Activated naive CD4-positive, alpha-beta T cell (primary cell): Measurements from ENCODE around the gene GRK1.

Experiments used
- DNase-seq, 4 experiments: peaks; one replicate each; lab custom pipeline; 2025; lab: John Stamatoyannopoulos, UW

The GRK1 gene

DNA sequence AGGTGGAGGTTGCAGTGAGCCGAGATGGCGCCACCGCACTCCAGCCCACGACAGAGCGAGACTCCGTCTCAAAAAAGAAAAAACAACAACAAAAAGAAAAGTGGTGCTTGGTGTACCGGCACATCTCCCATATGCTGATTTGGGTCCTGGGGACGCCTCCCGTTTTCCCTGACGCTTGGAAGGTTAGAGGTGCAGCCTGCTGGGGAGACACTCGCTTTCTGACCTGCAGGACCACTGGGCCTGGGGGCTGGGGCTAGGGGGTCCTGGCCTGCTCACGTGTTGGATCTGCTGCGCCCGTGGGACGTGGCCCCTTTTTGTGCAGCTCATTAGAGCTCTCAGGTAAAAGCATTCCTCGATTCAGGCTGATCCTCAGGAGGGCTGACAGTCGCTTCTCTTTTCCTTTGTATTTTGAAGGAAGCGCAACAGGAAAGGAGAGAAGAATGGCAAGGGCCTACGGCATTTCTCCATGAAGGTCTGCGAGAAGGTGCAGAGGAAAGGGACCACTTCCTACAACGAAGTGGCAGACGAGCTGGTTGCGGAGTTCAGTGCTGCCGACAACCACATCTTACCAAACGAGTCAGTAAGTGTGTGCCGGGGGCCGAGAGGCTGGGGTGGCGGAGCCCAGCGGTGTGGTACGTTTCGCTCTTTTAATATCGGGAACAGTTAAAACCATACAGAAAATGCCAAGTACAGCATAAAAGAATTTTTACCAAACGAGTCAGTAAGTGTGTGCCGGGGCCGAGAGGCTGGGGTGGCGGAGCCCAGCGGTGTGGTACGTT lies 34.1 kb upstream of the GRK1 start:
- no peak for DNase-seq

DNA sequence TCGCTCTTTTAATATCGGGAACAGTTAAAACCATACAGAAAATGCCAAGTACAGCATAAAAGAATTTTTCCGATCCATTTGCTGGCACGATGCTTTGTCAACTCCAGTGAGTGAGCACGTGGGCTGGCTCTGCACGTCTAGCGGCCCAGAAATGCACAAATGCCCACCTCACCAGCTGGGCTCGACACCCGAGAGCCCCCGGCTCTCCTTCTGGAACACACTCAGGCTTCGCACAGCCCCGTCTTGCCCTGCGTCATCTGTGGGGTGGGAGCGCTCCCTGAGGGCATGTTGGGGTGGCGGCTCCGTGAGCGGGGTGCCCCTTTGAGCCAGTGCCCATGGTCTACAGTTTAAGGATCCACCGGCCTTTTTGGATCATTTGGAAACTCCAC lies 33.5 kb upstream of the GRK1 start:
- no peak for DNase-seq

DNA sequence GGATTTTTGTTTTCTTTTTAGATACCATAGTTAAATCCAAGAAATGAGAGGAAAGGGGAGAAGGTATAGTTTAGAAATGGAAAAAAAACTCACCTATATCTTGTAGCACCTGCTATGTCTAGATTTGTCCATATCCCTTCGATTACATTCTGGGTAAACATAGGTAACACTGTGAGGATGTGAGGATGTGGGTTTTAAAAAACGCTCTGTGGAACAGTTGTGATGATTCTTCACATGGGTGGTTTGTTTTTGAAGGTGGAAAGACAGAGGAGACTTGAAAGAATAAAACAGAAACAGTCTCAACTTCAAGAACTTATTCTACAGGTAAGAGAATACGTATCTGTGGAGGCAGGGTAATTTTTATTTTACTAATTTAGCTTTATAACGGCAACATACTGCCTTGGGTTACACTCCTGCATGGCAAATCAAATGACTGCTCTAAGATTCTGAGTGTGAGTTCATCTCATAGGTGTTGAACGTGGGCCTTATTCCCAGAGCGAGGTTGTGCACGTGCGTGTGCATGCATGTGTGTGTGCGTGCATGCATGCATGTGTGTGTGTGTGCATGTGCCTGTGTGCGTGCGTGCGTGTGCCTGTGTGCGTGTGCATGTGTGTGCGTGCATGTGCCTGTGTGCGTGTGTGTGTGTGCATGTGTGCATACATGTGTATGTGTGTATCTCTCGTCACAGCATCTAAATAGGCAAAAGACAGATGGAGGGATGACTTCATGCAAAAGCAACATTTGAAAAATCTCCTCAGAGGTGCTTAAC lies 32.6 kb upstream of the GRK1 start:
- no peak for DNase-seq

DNA sequence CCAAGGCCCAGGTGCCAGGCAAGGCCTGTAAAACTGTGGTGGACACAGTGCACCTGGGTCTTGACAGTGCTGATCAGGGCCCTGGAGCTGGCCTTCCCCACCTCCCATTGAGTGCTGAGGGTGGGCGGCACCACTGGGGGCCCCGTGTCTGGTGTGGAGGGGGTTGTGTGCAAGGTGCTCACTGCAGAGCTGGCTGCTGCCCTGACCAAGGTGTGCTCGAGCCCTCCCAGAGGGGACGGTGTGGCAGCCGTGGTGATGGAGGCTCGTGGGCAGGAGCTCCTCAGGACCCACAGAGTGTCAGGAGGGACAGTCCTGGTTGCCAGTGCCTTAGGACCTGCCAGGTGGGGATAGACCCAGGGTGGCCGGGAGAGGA lies 32.0 kb upstream of the GRK1 start:
- no peak for DNase-seq

DNA sequence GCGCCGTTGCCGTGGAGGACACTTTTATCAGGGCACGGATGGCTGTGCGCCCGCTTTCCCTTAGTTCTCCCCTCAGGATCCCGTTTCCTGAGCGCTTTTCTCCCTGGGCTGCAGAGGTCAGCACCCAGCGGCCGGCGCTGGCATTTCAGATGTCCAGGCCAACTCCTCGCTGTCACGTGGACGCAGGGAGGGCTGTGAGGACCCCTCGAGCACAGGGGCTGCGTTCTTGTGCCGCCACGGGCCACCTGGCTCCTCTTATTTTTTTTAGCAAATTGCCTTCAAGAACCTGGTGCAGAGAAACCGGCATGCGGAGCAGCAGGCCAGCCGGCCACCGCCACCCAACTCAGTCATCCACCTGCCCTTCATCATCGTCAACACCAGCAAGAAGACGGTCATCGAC lies 31.3 kb upstream of the GRK1 start:
- DNase-seq: no peak

DNA sequence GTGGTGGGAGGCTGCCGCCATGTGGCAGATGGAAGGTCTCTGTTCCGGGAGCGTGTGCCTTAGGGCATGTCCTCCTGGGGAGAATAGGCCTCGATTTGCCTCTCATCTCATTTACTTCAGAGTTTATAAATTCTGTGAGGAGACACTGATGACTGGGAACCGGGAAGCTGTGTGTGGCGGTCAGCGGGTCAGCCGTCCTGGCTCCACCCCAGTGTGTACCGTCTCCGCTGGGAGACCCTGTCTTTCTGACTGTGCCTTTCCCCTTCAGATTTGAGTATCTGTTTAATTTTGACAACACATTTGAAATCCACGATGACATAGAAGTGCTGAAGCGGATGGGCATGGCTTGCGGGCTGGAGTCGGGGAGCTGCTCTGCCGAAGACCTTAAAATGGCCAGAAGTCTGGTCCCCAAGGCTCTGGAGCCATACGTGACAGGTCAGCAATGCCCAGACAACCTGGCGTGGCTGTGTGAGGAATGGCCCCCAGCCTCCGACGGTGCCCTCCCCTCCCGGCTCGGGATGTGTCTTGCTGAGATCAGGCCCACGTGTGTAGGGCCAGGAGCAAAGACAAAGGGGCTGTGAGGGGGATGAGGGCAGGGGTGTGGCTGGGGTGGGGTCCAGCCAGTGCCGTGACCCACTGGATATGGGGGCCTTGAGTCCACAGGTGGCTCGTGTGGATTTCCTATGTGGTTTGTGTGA lies 30.6 kb upstream of the GRK1 start:
- DNase-seq: no peak

DNA sequence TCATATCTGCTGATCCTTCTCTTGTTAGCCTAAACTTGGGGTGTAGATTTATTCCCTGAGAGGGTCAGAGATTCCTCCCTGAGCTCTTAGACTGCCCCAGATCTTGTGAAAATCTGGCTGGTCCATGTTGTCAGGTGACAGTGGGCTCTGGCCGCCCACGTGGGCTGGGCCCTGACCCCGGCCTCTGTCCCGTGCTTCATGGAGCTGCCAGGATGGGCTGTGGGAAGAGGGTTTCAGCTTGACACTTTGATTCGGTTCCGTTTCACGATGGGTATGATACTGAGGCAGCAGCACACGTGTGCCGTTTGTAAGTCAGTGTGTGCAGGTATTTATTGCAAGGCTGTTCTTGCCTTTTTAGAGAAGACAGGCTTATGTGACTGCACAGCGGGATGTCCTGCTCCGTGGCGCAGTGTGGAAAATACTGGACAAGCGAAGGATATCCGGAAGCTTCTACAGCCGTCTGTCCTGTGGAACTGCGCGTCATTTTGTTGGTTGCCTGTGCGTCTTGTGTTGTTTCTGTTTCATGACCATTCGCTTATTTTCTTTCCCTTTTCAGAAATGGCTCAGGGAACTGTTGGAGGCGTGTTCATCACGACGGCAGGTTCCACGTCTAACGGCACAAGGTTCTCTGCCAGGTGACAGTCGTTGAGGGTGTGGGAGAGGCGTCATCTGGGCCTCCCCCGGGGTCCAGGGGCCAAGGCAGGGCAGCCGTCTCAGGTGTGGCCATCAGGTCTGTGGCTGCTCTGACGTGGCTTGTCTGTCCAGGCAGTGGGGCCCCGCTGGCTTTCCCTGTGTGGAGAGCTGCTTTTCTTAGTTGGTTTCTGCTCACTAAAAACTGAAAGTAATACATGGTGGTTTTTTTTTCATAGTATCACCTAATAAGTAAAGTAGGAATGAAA lies 29.5 kb upstream of the GRK1 start:
- no peak for DNase-seq

DNA sequence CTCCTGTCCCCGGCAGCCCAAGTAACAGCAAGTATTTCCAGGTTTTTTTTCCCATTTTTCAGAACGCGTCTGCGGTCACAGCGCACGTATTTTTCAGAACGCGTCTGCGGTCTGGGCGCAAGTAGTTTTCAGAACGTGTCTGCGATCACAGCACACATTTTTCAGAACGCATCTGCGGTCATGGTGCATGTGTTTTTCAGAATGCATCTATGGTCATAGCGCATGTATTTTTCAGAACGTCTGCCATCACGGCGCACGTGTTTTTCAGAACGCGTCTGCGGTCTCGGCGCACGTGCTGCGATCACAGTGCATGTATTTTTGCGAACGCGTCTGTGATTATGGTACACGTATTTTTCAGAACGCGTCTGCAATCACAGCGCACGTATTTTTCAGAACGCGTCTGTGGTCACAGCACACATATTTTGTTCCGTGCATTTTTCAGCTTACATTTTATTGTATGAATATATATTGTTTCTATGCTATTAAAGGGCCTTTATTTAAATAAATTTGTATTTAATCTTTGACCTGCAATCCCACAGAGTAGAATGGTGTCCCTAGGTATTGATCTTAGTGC lies 28.8 kb upstream of the GRK1 start:
- no peak for DNase-seq

DNA sequence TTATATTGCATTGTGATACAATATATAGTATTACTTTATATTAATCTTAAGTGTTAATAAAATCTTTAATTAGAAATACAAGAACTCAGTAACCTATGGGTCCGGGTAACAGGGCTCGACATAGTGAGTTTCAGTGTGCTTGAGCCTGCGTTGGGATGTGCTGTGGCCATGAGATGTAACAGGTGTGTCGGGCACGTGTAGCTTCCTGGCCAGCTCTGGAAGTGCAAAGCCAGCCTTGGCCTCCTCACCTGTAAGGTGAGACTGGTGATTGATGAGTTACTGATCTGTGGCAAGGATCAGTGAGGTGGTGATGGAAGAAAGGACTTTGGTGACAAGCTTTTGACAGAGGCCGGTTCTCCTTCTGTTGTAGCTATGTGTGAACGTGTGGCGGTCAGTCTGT lies 28.2 kb upstream of the GRK1 start:
- DNase-seq: no peak

DNA sequence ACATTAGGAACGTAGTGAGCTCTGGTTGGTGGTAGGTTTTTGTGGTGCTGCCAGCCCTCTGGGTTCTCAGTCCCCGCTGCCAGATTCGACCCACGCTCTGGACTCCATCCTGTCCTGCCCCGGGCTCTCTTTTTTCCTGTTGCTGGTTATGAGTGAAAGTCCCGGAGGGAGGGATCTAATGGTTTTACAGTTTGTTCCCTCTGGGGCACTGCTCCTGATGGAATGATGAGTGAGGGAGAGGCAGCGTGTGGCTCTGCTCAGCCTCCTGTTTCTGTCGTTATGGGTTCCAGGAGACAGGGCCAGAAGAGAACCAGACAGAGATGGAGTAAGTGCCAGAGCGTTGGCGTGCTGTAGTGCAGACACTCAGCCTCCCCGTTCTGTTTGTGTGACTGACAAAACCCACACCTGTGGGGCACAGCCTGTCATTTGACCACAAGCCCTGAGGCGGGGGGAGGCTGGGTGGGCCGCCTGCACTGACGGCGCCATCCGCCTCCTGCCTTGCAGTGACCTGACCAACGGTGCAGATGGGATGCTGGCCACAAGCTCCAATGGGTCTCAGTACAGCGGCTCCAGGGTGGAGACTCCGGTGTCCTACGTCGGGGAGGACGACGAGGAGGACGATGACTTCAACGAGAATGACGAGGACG lies 27.3 kb upstream of the GRK1 start:
- no peak for DNase-seq

DNA sequence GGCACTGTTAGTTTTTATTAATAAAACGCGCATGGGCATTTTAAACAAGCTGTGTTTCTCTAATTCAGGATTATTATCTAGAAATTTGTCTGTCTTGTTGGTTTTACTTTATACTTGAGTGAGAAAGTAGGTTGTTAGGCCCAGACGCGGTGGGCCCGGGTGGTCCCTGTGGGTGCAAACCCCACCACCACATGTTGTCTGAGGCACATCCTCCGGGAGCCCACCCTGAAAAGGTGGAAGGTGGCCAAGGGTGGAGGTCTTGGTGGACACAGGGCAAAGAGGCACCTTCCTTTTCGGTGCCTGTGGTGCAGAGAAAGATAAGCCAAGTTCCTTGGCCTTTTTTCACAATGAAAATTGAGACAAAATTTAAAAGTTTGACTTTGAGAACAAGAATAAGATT lies 25.6 kb upstream of the GRK1 start:
- DNase-seq: no peak

DNA sequence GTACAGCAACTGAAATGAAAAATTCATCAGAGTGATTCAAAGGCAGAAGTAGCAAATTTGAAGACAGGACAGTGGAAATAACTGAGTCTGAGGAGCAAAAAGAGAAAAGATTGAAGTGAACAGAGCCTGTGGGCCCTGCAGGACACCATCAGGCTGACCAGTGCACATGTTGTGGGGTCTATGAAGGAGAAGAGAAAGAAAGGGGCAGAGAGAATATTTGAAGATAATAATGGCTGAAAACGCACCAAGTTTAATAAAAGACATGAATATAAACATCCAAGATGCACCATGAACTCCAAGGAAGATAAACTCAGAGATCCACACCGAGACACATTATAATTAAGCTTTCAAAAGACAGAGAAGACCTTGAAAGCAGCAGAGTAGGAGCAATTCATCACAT lies 24.5 kb upstream of the GRK1 start:
- no peak for DNase-seq

DNA sequence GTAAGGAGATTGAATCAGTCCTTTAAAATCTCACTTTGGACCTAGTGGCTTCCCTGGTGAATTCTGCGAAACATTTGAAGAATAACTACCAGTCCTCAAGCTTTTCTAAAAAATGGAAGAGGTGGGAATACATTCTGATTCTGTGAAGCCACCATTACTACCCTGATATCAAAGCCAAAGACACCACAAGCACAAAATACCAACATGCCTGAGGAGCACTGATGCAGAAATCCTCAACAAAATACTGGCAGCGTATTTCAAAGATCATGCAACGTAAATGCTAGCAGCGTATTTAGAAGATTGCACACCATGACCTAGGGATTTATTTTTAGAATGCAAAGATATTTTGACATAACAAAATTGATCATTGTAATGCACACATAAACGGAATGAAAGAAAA lies 23.4 kb upstream of the GRK1 start:
- no peak for DNase-seq

DNA sequence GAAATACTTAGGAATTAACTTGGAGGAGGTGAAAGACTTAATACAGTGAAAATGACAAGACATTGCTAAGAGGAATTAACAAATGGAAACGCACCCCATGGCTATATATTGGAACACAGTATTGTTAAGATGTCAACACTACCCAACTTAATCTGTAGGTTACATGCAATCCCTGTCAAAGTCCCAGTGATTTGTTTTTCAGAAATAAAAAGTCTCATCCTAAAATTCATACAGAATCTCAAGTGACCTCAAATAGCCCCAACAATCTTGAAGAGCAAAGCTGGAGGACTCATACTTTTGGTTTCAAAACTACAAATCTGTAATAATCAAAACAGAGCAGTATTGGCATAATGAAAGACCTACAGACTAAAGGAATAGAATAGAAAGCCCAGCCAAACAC lies 22.2 kb upstream of the GRK1 start:
- no peak for DNase-seq

DNA sequence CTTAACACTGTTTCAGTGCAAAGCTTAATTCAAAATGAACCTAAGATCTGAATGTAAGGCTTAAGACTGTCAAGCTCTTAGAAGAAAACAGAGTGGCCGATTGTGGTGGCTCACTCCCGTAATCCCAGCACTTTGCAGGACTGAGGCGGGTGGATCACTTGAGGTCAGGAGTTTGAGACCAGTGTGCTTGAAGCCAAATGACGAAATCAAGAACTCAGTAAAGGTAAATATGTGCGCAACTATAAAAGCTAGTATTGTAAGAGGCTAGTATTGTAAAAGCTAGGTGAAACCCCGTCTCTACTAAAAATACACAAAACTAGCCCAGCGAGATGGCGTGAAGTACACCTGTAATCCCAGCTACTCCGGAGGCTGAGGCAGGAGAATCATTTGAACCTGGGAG lies 21.7 kb upstream of the GRK1 start:
- no peak for DNase-seq

DNA sequence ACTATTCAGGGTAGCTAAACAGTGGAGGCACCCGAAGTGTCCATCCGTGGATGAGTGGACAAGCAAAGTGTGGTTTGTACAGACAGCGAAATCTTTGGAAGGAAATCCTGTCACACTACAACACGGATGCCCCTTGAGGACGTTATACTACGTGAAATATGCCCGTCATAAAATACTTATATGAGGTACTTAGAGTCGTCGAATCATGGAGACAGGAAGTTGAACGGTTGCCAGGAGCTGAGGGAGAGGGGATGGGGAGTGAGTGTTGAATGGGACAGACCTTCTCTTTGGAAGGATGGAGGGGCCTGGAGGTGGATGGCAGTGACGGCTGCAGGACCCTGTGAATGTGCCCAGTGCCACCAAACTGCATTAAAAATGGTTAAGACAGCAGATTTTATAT lies 20.6 kb upstream of the GRK1 start:
- DNase-seq: no peak

DNA sequence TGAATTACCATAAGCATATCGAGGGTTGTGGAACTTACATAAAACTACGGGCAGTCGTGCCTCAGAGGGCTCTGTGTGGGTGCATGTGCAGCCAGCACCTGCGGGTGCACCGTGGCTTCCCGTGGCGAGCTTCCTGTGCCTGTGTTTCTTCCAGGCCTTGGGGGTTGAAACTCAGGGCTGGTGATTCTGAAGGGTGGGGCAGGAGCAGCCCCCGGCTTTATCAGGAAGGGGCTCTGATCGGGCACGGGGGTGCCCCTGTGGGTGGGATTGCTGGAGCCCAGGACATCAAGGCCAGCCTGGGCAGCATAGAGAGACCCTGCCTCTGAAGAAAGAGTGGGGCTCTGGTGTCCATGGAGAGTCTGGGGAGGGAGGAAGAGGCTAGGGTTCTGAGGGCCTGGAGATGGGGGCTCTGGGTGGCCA lies 20.1 kb upstream of the GRK1 start:
- peak in 1 of 4 experiments; percentile 20 for DNase-seq

DNA sequence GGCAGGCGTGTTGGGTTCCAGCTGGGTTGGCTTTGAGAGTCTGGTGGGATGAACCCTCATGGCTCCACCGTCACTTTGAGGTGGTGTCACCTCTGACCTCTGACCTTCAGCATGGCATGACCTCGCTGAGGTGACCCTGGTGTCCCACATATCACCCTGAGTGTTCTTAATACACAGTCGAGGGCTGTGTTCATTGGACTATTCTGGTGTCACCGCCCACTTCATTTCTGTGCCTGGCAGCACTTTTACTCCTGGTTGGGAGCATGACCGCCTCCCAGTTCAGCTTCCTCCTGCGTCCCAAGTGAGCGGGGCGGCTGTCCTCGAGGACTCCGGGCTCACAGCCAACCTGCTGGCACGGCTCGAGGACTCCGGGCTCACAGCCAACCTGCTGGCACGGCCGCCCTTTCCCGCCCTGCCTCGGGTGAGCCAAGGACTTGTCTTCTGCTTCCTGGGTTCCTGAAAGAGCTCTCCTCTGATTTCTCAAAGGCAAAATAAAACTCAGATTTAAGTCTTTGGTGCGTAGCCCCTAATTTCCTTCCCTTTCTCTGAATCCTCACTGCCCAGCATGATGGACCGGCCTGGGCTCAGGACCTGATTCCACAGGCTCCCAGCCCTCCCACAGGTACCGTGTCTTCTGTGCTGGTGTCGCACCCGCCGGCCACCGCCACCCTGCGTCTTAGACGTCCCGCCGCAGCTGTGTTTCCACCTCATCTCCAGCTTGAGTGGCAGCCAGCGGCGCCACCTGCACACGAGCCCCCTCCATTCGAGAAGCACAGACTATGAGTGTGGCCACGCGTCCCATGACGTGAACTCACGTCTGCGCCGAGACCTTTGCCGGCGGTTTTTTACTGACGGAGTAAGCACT lies 19.4 kb upstream of the GRK1 start:
- no peak for DNase-seq

DNA sequence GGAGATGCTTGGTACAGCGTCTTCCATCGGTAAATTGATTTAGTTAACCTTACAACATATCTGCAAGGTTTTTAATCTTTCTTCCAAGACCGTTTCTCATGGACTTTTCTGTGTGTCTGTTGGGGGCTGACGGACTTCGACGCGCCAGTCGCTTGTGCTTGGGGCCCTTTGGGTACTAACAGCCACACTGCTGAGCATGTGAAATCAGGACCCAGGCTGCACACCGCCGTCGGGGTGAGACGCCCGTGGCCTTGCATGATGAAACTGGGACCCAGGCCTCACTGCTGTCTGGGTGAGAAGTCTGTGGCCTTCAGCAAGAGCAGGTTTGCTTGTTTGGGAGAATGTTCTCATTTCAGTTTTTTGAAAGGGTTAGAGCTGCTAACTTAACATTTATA lies 18.8 kb upstream of the GRK1 start:
- DNase-seq: no peak

DNA sequence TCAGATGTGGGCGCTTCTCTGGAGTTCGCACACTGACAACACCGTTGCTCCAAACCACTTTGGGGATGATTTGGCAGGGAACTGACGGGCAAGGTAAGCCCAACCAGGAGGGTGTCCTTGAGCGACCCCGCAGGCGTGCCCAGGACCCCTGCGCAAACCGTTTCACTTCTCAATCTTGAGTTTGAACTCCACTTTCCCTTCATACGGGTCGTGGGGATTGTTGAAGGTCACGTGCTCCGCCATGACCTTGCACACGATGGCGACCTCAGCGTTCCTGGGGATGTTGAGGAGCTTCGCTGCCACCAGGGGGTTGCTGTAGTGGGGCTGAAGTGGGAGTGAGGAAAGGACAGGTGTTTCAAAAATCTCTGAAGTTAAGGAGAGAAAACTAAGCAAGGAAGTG lies 17.8 kb upstream of the GRK1 start:
- DNase-seq: no peak
